ENCODE data around the gene NHSL2.

DNA sequence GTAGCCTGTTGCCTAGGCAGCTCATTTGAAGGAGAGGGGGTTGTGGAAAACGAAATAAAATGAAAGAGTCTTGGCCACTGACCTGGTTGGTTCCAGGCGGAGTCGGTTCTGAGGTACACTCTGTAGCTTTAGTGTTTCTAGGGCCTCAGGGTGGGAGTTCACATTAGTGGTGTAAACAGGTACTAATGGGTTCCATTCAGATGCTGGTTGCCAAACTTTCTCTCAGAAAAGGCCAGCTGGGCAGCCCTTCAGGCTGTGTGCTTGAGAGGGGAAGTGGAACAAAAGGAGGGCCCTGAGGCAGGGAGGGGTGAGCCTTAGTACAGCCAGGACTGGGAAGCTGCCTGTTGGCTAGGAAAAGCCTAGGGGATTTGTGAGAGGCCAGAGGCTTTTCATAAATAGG lies 24.8 kb downstream of the NHSL2 start:
- TF ChIP-seq, protein P1, sequence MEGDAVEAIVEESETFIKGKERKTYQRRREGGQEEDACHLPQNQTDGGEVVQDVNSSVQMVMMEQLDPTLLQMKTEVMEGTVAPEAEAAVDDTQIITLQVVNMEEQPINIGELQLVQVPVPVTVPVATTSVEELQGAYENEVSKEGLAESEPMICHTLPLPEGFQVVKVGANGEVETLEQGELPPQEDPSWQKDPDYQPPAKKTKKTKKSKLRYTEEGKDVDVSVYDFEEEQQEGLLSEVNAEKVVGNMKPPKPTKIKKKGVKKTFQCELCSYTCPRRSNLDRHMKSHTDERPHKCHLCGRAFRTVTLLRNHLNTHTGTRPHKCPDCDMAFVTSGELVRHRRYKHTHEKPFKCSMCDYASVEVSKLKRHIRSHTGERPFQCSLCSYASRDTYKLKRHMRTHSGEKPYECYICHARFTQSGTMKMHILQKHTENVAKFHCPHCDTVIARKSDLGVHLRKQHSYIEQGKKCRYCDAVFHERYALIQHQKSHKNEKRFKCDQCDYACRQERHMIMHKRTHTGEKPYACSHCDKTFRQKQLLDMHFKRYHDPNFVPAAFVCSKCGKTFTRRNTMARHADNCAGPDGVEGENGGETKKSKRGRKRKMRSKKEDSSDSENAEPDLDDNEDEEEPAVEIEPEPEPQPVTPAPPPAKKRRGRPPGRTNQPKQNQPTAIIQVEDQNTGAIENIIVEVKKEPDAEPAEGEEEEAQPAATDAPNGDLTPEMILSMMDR (IDR thresholded peaks at IDR 0.05 in 4 of 5, conservative IDR thresholded peaks at IDR 0.05 in 1 of 5) = no peak
- no peak for TF ChIP-seq POLR2A (IDR thresholded peaks at IDR 0.05)
